Stimulated activated CD8-positive, alpha-beta memory T cell treated with anti-CD3 and anti-CD28 coated beads, Interleukin-12 subunit alpha, Interleukin-12 subunit beta, amount 100 ng/mL, for 1 hour (primary cell): ENCODE measurements around the gene EZH1.
A peak's percentile ranks its signal among the peaks of the same experiment; 100 is the strongest.
"Not testable (repeated sequence)": the region's sequence is repeated elsewhere in the genome, so short reads cannot be mapped to it uniquely, and the experiment has no call there.

Source experiments
- DNase-seq: peaks from one replicate; pipeline ENCODE4 v3.0.0-alpha.2; 2020; ENCODE audit warnings: low read depth

EZH1 gene

DNA sequence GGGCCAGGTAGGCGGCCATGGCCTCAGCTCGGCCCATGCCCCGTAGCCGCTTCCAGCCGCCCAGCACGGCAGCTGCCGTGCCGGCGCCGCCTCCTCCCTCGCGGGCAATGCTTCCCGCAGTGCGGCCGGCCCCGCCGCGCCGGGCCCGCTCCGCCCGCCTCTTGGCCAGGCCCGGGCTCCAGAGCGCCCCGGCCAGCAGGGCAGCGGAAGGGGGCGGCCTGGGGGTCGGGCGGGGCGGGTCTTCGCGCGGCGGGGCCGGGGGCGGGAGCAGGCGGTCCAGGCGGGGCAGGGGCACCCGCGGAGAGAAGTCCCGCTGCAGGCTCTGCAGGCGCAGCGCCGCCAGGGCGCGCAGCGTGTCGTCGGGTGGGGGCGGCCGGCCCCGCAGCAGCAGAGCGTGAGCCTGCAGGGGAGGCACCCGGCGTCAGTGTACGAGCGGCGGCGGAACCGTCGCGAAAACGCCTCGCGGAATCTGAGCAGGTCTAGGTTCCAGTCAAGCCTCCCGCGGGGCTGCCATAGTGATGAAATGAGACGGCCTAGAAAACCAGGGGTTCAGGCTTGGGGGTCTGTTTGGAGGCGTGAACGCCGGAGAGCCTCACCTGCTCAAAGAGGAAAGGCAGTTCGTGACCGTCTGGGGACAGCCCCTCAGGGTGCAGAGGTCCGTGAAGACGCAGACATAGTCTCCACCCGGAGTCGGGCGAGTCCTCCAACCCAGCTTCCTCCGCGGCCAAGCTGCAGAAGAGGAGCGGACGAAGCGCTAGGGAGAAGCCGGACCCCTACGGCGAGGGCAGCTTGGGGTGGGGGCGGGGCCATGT is 74.7 kb downstream of the EZH1 start:
- no peak for DNase-seq

DNA sequence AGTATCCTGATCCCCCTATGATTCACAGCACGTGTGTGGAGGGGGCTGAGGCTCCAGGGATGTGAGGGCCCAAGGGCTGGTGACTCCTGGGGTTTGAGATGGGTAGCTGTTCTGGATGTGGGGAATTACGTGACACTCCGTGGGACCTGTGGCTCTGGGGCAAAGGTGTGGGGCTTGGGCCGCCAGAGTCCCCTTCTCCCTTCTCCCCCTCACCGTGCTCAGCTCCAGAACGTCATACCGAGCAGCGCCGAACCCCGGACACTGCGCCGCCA is 75.2 kb downstream of the EZH1 start:
- no peak for DNase-seq

DNA sequence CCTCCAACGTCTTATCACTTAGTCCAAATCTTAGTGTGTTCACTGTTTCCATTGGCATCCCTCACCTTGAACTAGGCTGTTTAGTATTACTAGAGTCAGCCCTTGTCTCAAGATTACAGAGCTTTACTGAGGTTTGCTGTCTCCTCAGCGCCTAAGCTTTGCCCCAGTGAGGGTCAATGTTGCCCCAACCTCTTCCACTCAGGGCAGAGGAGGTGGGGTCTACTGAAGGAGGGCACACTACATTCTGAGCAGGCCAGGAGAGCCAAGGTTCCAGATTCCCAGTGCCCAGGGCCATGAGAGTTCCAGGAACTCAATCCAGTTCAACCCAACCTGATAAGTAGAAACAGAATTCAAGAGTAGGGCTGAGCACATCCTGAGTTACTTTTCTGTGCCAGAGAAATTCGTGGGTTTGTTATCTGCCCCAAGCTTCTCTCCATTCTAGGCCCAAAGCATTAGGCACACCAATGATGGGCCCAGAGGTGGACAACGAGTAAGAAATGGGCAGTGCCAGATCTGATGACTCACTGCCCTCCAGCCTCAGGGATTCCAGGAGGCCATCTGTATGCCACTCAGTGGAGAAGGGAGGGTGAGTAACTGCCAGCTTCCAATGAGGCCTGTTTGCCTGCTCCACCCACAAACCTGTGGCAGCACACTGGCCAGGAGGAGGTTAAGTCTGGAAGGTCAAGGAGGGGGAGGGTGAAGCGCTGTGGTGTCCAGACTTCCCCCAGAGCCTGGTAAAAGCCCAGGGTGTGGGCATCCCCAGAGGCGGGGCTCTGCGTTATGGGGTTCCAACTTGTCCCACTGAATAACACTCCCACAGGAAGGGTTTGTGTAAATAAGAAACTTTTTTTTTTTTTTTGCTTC is 77.5 kb downstream of the EZH1 start:
- DNase-seq = no peak

DNA sequence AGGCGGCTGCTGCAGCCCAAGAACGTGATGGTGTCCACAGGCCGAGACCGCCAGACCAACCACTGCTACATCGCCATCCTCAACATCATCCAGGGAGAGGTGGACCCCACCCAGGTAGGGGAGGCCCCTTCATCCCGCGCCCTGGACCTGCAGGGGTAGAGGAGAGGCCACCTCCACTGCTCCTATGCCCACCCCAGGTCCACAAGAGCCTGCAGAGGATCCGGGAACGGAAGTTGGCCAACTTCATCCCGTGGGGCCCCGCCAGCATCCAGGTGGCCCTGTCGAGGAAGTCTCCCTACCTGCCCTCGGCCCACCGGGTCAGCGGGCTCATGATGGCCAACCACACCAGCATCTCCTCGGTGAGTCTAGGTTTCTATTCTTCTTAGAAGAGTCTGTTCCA is 78.7 kb downstream of the EZH1 start:
- not testable (repeated sequence) for DNase-seq

DNA sequence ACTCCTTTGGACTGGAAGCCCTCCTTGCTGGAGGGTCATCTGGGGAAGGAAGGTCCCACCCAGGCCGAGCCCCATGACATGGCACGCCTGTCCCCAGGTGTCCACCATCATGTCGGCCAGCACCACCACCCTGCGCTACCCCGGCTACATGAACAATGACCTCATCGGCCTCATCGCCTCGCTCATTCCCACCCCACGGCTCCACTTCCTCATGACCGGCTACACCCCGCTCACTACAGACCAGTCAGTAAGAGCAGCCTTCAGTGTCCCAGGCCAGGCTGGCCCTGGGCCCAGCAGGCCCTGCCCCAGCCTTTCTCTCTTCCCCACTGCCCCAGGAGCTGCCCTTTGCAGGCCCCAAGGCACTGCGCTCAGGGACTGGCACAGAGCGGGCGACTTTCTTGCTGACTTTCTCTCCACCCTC is 79.2 kb downstream of the EZH1 start:
- DNase-seq = no peak

DNA sequence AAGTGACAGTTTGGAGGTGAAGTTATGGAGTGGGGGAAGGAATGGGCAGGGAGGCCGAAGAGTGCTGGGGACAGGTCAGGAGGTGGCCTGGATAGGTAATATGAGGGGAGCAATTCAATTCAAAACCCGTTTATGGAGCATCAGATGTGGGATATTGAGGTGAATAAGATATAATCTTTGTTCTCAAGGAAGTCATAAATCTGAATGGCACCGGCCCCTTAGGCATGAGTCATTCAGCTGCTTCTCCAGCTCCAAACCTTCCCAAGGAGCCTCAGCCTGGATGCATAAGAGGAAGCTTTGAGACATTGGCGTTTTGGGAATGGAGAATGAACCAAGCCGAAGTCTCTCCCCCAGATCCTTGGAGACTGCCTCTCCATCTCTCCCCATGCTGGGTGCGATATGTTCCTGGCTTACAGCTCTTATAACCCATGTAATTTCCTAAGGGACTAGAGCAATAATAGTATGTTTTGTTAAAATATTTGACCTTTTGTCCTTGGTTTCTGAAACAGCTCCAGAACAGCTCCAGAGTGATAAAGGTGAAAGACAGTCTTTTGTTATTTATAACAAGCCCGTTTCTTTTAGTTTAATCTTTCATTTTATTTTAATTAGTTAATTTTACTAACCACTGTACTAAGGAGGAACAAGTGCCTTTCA is 84.0 kb downstream of the EZH1 start:
- no peak for DNase-seq

DNA sequence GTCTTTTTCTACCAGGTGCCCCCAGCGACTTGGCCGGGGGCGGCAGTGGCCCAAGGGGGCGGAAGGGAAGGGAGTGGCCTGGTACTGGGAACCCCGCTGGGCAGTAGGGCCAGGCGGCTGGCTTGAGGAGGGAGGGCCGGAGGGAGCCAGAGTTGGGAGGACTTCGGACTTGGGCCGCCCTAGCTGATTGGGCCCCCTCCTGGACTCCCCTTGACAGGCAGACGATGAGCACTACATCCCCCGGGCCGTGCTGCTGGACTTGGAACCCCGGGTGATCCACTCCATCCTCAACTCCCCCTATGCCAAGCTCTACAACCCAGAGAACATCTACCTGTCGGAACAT is 84.9 kb downstream of the EZH1 start:
- DNase-seq = not testable (repeated sequence)

DNA sequence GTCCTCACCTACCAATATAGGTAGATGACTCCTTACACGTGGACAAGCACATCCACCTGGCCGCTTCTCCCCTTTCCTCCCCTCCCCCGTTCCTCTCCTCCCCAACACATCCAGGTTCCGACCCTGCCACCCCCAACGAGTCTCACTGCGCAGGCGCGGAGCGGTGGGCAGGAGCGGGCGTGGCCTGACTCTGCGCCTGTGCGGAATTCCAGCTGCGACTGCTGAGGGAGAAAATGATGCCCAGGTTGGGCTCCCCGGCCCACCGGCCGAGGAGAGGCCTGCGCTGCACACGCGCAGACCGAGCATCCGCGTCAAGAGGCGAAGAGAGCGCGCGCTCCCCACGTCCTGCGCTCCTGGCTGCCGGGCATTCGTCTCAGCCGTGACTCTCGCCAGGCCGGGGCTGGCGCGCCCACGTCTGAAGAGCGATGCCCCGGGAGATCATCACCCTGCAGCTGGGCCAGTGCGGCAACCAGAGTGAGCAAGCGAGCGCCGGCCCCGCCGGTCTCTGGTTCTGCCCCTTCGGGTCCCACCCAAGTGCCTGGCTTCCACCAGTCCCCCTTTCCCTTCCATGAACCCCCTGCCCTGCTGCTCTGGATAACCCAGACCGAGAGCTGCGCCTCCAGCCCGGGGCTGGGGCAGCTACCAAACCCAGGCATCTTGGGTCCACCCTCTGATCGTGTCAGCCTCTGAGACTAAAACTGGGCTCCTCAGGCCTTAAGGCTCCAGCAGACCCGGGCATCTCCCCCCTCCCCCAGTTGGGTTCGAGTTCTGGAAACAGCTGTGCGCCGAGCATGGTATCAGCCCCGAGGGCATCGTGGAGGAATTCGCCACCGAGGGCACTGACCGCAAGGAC is 85.5 kb downstream of the EZH1 start, which contains the start of gene TUBG2:
TUBG2 (plus strand) TSS at position 206 of the 853 bp plus-strand sequence; CDS start at position 426, 220 bp downstream.
- peak; percentile 61 for DNase-seq

DNA sequence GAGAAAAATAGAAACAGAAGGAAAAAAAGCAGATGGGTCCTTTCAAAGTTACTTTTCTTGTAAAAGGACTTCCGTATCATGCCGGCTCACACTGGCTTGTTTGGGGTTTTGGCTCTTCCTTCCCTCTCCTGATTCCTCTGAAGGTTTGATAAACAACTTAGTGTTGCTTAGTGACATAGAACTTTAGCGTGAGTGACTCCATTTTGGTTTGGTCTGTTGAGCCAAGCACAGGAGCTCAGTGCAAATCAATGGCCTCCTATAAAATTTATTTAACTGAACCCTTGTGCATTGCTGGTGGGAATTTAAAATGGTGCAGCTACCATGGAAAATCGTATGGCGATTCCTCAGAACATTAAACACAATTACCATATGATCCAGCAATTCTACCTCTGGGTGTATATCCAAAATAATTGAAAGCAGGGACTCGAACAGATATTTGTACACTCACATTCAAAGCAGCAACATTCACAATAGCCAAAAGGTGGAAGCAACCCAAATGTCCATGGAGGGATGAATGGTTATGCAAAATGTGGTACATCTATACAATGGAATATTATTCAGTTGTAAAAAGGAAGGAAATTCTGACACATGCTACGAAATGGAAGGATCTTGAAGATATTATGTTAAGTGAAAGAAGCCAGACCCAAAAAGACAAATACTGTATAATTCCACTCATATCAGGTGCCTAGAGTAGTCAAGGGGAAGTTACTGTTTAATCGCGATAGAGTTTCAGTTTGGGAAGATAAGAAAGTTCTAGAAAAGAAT is 86.8 kb downstream of the EZH1 start:
- no peak for DNase-seq

DNA sequence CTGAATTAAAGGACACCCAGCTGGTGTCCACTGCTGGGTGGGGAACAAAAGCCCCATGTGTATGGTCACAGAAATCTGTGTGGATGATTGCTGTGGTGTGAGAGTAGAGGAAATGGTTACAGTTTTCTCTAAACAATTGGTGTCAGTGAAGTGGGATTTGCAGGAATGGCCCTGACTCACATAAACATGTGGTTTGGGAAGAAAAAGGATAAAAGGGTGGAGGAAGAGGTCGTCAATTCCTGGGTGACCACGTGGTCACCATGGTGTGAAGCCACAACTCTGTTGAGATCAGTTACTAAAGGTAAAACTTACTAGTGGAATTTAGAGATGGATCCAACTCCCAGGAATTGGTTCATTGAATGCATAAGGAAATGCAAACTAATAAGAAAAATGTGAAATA is 89.3 kb downstream of the EZH1 start:
- DNase-seq = no peak

DNA sequence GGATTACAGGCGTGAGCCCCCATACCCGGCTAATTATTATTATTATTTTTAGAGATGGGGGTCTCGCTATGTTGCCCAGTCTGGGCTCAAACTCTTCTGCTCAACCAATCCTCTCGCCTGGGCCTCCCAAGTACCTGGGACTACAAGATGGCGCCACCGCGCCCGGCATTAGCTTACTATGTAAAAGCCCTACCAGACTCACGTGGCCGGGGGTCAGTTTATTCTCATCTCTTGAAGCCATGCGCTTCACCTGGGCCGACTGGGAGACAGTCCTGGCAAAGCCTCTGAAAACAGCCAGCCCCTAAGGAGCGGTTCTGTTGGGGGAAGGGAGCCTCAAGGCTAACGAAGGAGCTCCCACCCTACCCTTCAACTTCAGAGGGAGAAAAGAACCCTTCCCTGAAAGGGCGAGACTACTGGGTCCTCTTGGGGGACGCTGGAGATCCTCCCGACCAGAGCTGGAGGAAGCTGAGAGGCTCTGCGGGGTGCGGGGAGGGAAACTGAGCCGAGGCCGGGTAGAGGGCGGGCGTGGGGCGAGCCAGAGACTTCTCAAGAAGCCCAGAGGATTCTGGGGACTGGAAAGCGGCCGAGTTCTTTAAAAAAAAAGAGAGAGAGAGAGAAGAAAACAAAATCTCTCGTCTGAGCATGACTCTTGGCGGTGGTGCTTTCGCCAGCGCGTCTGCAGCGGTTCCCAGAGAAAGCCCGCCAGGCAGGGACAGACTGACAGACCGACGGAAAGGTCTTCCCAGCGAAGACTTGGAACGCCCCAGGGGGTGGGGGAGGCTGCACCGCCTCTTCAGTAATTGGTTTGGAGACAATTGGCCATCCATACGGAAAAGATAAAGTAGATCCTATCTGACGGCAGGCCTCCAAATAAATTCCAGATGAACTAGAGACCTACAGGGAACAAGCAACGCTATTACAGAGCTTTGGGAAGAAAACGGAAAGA is 91.4 kb downstream of the EZH1 start:
- DNase-seq = no peak

DNA sequence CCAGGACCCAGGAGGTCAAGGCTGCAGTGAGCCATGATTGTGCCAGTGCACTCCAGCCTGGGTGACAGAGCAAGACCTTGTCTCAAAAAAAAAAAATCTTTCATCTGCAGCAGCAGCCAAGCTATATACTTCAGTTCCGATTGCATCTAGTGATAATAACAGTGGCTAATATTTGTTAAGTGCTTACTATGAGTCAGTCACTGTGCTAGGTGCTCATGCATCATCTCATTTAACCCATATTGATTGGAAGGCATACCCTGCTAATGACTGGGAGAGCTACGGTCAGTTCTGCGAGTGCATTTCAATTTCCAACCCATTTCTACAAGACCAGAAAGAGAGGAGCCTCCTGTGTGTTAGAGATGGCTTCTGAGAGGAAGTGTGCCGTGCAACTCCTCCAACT is 93.4 kb downstream of the EZH1 start:
- DNase-seq = no peak
